K562 (cell line): ENCODE results near the gene SPTLC3. TPM values are rescaled to one million over a fixed set of nuclear protein-coding genes. Genes with fewer than 3 reads are reported as not detected.

Source experiments
- ATAC-seq: fragments of 200-7000 bp; cut with Tn5 transposase; 3 replicates; pipeline ENCODE4 v1.9.1; 2020; ENCODE audit warnings: moderate library complexity
- BruUV-seq: library from RNA; stranded (reverse); fragments of 400-500 nt; replicated peaks from 2 replicates; lab custom pipeline; 2021; lab: Mats Ljungman, UMichigan
- CTCF ChIA-PET: fragments of 300-600 bp; formaldehyde crosslinking; extraction: SDS; loops from one replicate; lab custom pipeline; 2021; ENCODE audit warnings: low intra/inter-chr PET ratio; lab: Yijun Ruan, JAX
- POLR2A ChIA-PET: fragments of 300-600, 350-650 bp; sonication (Branson Sonifier 250); formaldehyde crosslinking; extraction: SDS; loops from one replicate; lab custom pipeline; 2021; ENCODE audit warnings: antibody characterized with exemption, inconsistent platforms; lab: Yijun Ruan, JAX
- DNase-seq, 4 experiments: peaks; one replicate each; pipeline versions ENCODE4 v3.0.0 to v3.0.0-alpha.2; 2011 to 2018; ENCODE audit warnings: low spot score in 3 of 4, mixed read lengths in 3 of 4; ENCODE audit errors: extremely low read depth in 1 of 4
- FAIRE-seq: peaks from 2 replicates; lab custom pipeline; 2011; peaks lifted over from hg19 to GRCh38; lab: Jason Lieb, UNC
- H2AFZ ChIP-seq: 2 replicates; pipeline ENCODE4 v1.6.0; 2011; ENCODE audit warnings: low read depth, low read length, control low read depth, inconsistent platforms
- H3K27ac ChIP-seq: fragments of 200-600 bp; 3 replicates; pipeline ENCODE4 v1.8.0; 2011; ENCODE audit warnings: low read depth, mild to moderate bottlenecking, control low read depth, inconsistent platforms, low read length, moderate library complexity, mixed read lengths; ENCODE audit errors: extremely low read depth
- H3K27me3 ChIP-seq, 2 experiments: fragments of 300-600 bp in 1 of 2; 2 replicates in 1 of 2; 3 replicates in 1 of 2; pipeline versions ENCODE4 v1.6.0 to v1.8.0; 2011; ENCODE audit warnings: inconsistent platforms in 2 of 2, low read length in 2 of 2, mild to moderate bottlenecking in 1 of 2, mixed read lengths in 1 of 2, moderate library complexity in 1 of 2; ENCODE audit not compliant: control insufficient read depth in 2 of 2, insufficient read depth in 2 of 2
- H3K36me3 ChIP-seq: fragments of 300-600 bp; 3 replicates; pipeline ENCODE4 v1.8.0; 2011; ENCODE audit warnings: mild to moderate bottlenecking, low read length, inconsistent platforms; ENCODE audit not compliant: control insufficient read depth, insufficient read depth
- H3K4me1 ChIP-seq, 2 experiments: fragments of 200-600 bp in 1 of 2; replicated peaks in 1 of 2; 2 replicates in 1 of 2; 3 replicates in 1 of 2; pipeline versions ENCODE4 v1.5.1 to v1.8.0; 2011; ENCODE audit warnings: inconsistent platforms in 2 of 2, low read length in 2 of 2, mild to moderate bottlenecking in 1 of 2, mixed read lengths in 1 of 2, moderate library complexity in 1 of 2; ENCODE audit not compliant: control insufficient read depth in 2 of 2, insufficient read depth in 2 of 2
- H3K4me2 ChIP-seq: 2 replicates; pipeline ENCODE4 v1.6.1; 2011; ENCODE audit warnings: low read length, control low read depth, inconsistent platforms, mixed read lengths; ENCODE audit not compliant: insufficient read depth
- H3K4me3 ChIP-seq: fragments of 200-600 bp; sonication (generic), shearing (Covaris generic); 2 replicates; pipeline ENCODE4 v1.5.1; 2016; ENCODE audit warnings: control low read depth, inconsistent platforms
- H3K79me2 ChIP-seq: fragments of 200-600 bp; 3 replicates; pipeline ENCODE4 v1.8.0; 2011; ENCODE audit warnings: low read length, inconsistent platforms; ENCODE audit not compliant: control insufficient read depth, insufficient read depth
- H3K9ac ChIP-seq, 2 experiments: 2 replicates each; pipeline versions ENCODE4 v1.6.0 to v1.6.1; 2011; ENCODE audit warnings: low read depth in 2 of 2, low read length in 2 of 2, control low read depth in 1 of 2, inconsistent platforms in 1 of 2, mild to moderate bottlenecking in 1 of 2, mixed read lengths in 1 of 2; ENCODE audit not compliant: insufficient read depth in 1 of 2
- H3K9me1 ChIP-seq: one replicate; pipeline ENCODE4 v1.6.0; 2011; ENCODE audit warnings: inconsistent platforms, mild to moderate bottlenecking, low read length, moderate library complexity; ENCODE audit not compliant: control insufficient read depth, insufficient read depth
- H3K9me3 ChIP-seq: replicated peaks from 2 replicates; pipeline ENCODE4 v1.5.1; 2011; ENCODE audit warnings: low read depth, low read length, inconsistent platforms; ENCODE audit not compliant: control insufficient read depth, insufficient read depth
- H4K20me1 ChIP-seq: replicated peaks from 2 replicates; pipeline ENCODE4 v1.6.1; 2011; ENCODE audit warnings: low read length, inconsistent platforms, mixed read lengths; ENCODE audit not compliant: control insufficient read depth, insufficient read depth
- FIP1L1 ChIP-seq: fragments of 200-400 bp; formaldehyde crosslinking; IDR thresholded peaks from 2 replicates; pipeline ENCODE4 v1.6.1; 2018; ENCODE audit warnings: mild to moderate bottlenecking, low read depth, low read length; ENCODE audit not compliant: poor library complexity, severe bottlenecking
- TARDBP ChIP-seq: fragments of 450-650 bp; IDR thresholded peaks from 2 replicates; pipeline ENCODE4 v1.6.1; 2016
- ZC3H4 ChIP-seq: sonication (generic); formaldehyde crosslinking; IDR thresholded peaks from 2 replicates; pipeline ENCODE4 v1.9.0; 2021; ENCODE audit warnings: missing genetic modification reagents, borderline replicate concordance
- ZNF280B ChIP-seq: fragments of 250-450 bp; sonication (Bioruptor Pico); IDR thresholded peaks from 2 replicates; pipeline ENCODE4 v1.5.1; 2021; ENCODE audit warnings: mild to moderate bottlenecking
- ZNF431 ChIP-seq: sonication (generic); formaldehyde crosslinking; IDR thresholded peaks from 2 replicates; pipeline ENCODE4 v1.8.0; 2022; ENCODE audit warnings: mild to moderate bottlenecking, missing genetic modification reagents
- WGBS: fragments of 100-300 bp; shearing (Covaris generic); methylation state at CpG from one replicate; pipeline ENCODE4 v1.1.6; 2016; ENCODE audit warnings: low coverage, mixed read lengths; ENCODE audit not compliant: insufficient coverage; ENCODE audit errors: missing lambda C conversion rate; 5-methylcytosine and 5-hydroxymethylcytosine counted together
- in situ Hi-C: fragments of 300-500 bp; cut with MboI; formaldehyde crosslinking; loops from 4 replicates; pipeline ENCODE4 v1.15.0; 2018; ENCODE audit warnings: inconsistent platforms, mixed read lengths
- intact Hi-C: fragments of 100-400 bp; cut with micrococcal nuclease; formaldehyde crosslinking; loops from 2 replicates; pipeline ENCODE4 v1.14.2; 2022
- polyA plus RNA-seq, 8 experiments: library from polyadenylated mRNA; depleted of rRNA in 4 of 8; stranded (reverse) in 5 of 8; unstranded in 3 of 8; fragments of >200 nt; fragmentation: Nextera tagmentation in 2 of 8; fragmentation: Illumina TruSeq in 1 of 8; extraction: Ambion mirVana in 2 of 8; extraction: Trizol in 1 of 8; gene quantifications; 2 replicates each; pipeline versions ENCODE4 v1.2.1 to v1.2.3, GENCODE V29; 2011 to 2014; ENCODE audit warnings: inconsistent platforms in 1 of 8, missing spikeins in 1 of 8
- total RNA-seq, 7 experiments: library from RNA; depleted of rRNA in 6 of 7; stranded (reverse); fragments of >200 nt in 6 of 7; fragmentation: Illumina TruSeq in 2 of 7; extraction: Trizol in 2 of 7; gene quantifications; 2 replicates each; pipeline versions ENCODE4 v1.2.1 to v1.2.3, GENCODE V29; 2011 to 2021; ENCODE audit warnings: low replicate concordance in 1 of 7
- TF ChIP-seq, protein P1 (sequence below): fragments of 450-650 bp; IDR thresholded peaks from 2 replicates; pipeline ENCODE4 v1.7.1; 2018; ENCODE audit warnings: mild to moderate bottlenecking, low read depth; ENCODE audit not compliant: partially characterized antibody
- TF ChIP-seq, protein P2 (sequence below): fragments of 450-650 bp; formaldehyde crosslinking; IDR thresholded peaks from 2 replicates; pipeline ENCODE4 v1.4.0; 2022; ENCODE audit warnings: missing genetic modification characterization

Gene SPTLC3
- total and polyA plus RNA-seq, 9 of the 15 experiments (the other 6 are each of a cell fraction or from before 2014, with no cell fraction given) = not detected

GRCh38 chr20:12963416-12963815 is 45.4 kb upstream of the SPTLC3 start:
- Histone ChIP-seq H3K4me3 (no peak overlapping the region), H3K9me3 (no peaks in the 10 kb centered on the region), H4K20me1 (no peaks in the 10 kb centered on the region), H3K27ac (no peak overlapping the region), H2AFZ (no peak overlapping the region), H3K4me1 (no peaks in the 10 kb centered on the region), H3K4me2 (no peak overlapping the region), H3K79me2 (no peaks in the 10 kb centered on the region), H3K36me3 (no peaks in the 10 kb centered on the region), H3K9ac (no peak overlapping the region), H3K27me3 (no peaks in the 10 kb centered on the region), H3K9me1 (no peaks in the 10 kb centered on the region)
- POLR2A ChIA-PET = no interaction called here
- WGBS = 0% methylated on average over 3 of the region's 3 CpGs
- in situ Hi-C loops = no loop called here
- ATAC-seq (no peak), FAIRE-seq (no peak), DNase-seq (no peak)
- intact Hi-C loops = no loop called here
- CTCF ChIA-PET = no interaction called here
- TF ChIP-seq TARDBP (no peak), FIP1L1 (no peak), ZNF280B (CRISPR knock-in tag) (no peak), ZNF431 (CRISPR knock-in tag) (no peak)
- BruUV-seq = no TSS peak

DNA sequence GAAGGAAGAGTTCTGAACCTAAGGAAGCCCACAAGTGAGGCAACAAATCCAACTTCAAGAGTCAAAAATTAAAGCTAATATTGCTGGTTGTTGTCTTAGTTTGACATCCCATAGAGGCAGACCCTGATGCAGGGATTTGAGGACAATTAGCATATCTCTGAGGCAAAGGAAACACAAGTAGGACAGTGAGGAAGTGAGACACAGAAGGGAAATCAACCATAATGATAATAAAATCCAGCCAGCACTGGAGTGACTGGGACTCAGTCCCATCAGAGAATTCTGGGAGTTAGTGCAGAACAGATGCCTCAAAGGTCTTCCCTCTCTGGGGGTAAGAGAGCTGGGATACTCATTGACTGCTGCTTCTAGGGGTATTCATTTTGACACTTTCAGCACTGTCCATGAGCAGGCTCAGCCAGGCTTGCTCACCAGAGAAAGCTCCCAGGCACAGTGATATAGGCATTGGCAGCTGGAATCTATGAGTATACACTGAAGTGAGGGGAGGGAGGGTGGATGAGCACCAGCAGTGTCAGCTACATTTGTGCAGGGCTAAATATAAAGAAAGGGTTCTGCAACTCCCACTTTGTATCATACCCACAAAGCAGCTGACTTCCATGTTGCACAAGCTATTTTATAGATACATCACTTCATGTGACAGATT is 43.4 kb upstream of the SPTLC3 start:
- no peak for FAIRE-seq
- in situ Hi-C loops (no loop called here), intact Hi-C loops (no loop called here)
- Histone ChIP-seq H3K9me3 (no peaks in the 10 kb centered on the region), H3K9ac (no peak overlapping the region), H3K9me1 (no peaks in the 10 kb centered on the region), H3K4me2 (no peak overlapping the region), H3K4me3 (no peak overlapping the region), H3K4me1 (no peaks in the 10 kb centered on the region), H3K79me2 (no peaks in the 10 kb centered on the region), H3K27ac (no peak overlapping the region), H3K27me3 (no peaks in the 10 kb centered on the region), H2AFZ (no peak overlapping the region), H3K36me3 (no peaks in the 10 kb centered on the region), H4K20me1 (no peaks in the 10 kb centered on the region)
- no peak for DNase-seq
- no TSS peak for BruUV-seq
- POLR2A ChIA-PET = no interaction called here
- TF ChIP-seq ZC3H4 (CRISPR knock-in tag) (no peak), ZNF431 (CRISPR knock-in tag) (no peak)
- TF ChIP-seq, protein P1, sequence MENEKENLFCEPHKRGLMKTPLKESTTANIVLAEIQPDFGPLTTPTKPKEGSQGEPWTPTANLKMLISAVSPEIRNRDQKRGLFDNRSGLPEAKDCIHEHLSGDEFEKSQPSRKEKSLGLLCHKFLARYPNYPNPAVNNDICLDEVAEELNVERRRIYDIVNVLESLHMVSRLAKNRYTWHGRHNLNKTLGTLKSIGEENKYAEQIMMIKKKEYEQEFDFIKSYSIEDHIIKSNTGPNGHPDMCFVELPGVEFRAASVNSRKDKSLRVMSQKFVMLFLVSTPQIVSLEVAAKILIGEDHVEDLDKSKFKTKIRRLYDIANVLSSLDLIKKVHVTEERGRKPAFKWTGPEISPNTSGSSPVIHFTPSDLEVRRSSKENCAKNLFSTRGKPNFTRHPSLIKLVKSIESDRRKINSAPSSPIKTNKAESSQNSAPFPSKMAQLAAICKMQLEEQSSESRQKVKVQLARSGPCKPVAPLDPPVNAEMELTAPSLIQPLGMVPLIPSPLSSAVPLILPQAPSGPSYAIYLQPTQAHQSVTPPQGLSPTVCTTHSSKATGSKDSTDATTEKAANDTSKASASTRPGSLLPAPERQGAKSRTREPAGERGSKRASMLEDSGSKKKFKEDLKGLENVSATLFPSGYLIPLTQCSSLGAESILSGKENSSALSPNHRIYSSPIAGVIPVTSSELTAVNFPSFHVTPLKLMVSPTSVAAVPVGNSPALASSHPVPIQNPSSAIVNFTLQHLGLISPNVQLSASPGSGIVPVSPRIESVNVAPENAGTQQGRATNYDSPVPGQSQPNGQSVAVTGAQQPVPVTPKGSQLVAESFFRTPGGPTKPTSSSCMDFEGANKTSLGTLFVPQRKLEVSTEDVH = no peak
- TF ChIP-seq, protein P2, sequence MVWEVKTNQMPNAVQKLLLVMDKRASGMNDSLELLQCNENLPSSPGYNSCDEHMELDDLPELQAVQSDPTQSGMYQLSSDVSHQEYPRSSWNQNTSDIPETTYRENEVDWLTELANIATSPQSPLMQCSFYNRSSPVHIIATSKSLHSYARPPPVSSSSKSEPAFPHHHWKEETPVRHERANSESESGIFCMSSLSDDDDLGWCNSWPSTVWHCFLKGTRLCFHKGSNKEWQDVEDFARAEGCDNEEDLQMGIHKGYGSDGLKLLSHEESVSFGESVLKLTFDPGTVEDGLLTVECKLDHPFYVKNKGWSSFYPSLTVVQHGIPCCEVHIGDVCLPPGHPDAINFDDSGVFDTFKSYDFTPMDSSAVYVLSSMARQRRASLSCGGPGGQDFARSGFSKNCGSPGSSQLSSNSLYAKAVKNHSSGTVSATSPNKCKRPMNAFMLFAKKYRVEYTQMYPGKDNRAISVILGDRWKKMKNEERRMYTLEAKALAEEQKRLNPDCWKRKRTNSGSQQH (CRISPR knock-in tag) = no peak
- no peak for ATAC-seq
- CTCF ChIA-PET = no interaction called here
